ENCODE results near the gene KDM6A.

- TF ChIP-seq POLR2AphosphoS5 (IDR thresholded peaks at IDR 0.05) (no peak), CTCF (IDR thresholded peaks at IDR 0.05; ENCODE audit: poor library complexity, severe bottlenecking) (no peak), REST (IDR thresholded peaks at IDR 0.05; ENCODE audit: borderline replicate concordance) (no peak), EZH2 (IDR thresholded peaks at IDR 0.05; ENCODE audit: borderline replicate concordance, insufficient read depth, low read length, poor library complexity, severe bottlenecking) (no peak), EP300 (conservative IDR thresholded peaks at IDR 0.05; ENCODE audit: poor library complexity, severe bottlenecking) (no peak)
Measured at GRCh38 chrX:44908153-44908552, 35.2 kb downstream of the KDM6A start.

All from neural cell (in vitro differentiated cells).